Measurements from ENCODE around the gene PTMS.

The PTMS gene

GRCh38 chr12:6752921-6753771 lies 13.0 kb upstream of the PTMS start, which contains the start of gene MLF2:
Gene MLF2 (minus strand): TSS chr12:6753141. CDS start chr12:6752334, 807 bp downstream.
- DNase-seq, result peak; percentile 98

DNA sequence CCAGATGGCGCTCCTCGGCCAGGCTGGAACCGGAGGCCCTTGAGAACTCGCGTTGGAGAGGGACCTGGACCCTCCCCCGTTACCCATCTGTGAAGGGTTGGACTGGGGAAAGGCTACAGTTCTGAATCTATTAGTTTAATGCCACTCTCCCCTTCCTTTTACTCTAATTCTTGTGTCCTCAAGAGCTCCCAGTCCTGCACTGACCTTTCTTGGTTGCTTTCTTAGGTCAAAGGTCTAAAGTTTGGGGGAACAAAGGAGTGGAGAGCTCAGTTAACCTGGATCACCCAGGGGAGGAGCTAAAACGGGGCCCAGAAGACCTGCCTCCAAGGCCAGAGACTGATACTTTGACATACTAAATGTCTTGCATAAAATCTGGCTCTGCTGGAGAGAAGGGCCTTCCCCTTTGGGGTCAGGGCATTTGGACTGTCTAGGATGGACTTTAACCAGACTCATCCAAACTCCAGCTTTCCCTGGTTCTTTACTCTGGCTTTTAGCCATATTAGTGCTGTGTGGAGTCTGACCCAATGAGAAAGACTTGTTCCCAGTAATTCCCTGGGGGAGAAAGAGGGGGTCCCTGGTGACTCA lies 12.3 kb upstream of the PTMS start:
- no peak for DNase-seq

GRCh38 chr12:6754411-6754810 lies 11.8 kb upstream of the PTMS start:
- DNase-seq, result no peak

GRCh38 chr12:6757028-6757690 lies 9.0 kb upstream of the PTMS start:
- no peak for DNase-seq

- no peak for DNase-seq
These were observed 7.6 kb upstream of the PTMS start for GRCh38 chr12:6758506-6759095.

DNA sequence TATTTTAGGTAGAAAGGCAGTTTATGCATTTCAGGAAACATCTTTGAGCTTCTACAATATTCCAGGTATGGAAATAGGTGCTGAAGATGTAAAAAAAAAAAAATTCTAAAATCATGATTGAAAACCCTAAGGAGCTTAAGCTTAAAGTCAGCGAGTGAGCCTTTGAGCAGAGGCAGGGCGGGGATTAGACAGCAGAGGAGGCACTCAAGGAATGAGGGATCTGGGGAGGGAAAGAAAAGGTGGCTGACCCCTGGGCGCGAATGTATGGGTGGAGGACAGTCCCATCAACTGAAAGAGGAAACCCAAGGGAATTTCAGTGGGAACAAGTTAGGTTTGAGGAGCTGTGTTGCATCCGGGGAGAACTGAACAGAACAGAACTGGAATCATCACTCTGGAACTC lies 6.4 kb upstream of the PTMS start:
- DNase-seq, result no peak

- DNase-seq, result no peak
These were observed 2.8 kb upstream of the PTMS start for GRCh38 chr12:6763380-6763779.

- peak; percentile 53 for DNase-seq
These were observed 1.9 kb upstream of the PTMS start for GRCh38 chr12:6764011-6764828.

- no peak for DNase-seq
These were observed 1.0 kb upstream of the PTMS start for GRCh38 chr12:6765048-6765633.

DNA sequence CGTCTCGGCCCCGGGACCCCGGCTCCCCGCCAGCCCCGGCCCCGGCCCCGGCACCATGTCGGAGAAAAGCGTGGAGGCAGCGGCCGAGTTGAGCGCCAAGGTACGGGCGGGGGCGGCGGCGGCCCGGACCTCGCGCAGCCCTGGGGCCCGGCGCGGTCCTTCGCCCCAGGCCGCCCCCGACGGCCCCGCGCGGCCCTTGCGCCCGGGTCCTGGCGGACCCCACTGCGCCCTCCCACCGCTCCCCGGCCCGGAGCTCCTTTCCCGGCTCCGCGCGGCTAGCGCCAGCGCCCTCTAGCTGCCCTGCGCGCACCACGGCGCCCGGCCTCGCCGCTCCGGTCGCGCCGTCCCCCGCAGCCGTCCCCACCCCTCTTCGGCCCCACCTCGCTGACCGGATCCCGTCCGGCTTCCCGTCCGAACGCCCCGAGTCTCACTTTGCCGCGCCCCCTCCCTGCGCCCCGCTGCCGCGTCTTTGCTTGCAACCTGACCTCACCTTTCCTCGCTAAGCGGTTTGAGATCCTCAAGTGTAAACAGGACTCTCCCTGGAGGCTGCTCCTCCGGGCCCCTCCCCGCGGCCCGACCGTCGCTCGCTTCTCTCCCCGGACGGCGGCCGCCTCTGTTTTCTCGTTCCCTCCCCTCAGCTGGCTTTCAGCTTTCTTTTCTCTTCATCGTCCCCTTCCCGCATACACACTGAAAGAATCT lies 637 bp downstream of the PTMS start:
- peak; percentile 53 for DNase-seq

DNA sequence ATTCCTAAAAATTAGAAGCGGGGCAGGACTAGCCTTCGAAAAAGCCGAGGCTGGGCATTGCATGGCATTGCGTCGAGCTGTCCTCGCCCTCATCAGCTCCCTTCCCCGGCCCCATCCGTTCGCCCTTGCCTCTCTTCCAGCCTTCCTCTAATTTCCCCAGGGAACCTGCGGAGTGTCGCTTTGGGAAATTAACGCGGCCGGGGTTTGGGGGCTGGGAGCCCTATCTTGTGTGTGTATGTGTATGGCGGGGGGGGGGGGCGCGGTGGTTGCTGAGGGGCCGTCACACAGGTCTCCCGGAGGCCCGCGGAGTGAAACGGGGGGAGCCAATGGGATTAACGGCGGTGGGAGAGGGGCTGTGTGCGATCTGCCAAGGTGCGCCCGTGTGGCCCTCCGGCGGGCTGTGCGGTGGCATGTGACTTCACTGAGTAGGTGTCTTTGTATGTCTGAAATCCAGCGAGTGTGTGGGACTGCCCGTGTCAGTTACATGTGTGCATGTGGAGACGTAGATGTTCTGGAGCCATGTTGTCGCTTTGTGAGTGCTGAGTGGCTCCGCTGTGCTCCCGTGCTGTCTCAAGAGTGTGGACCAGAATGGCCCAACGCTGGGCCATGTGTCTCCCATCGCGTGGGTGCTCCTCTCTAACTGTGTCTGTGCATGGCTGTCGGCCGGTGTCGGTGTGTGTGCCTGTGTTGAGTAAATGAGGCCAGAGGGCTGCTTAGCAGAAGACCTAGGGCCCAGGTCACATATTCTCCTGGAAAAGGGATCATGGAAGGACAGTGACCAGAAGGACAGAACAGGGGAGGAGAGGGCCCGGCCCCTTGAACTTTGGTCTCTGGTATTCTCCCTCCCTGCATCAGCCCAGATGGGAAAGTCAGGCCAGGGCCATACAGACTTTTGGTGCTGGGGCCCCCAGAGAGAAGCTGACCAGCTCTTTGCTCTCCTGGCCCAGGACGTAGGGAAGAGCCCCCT lies 1.5 kb downstream of the PTMS start:
- no peak for DNase-seq

DNA sequence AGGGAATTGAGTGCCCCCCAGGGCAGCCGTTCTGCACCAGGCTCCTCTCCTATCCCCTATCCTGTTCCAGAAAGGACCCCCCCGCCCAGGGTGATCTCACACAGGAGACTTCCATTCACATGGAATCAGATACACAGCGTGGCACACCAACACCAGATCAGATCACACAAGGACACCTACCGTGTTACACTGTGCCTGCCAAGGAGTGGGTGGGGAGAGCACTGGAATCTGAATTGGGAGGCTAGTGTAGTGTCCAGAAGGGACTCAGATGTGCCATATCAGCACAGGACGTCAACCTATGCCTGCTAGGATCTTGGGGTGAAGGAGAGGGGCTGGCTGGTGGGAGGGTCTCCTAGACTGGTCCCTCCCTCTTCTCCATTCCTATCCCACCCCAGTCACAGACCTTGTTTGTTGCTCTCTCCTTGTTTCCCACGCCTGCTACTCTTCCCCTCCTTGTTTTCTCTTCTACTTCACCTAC lies 2.3 kb downstream of the PTMS start:
- no peak for DNase-seq

DNA sequence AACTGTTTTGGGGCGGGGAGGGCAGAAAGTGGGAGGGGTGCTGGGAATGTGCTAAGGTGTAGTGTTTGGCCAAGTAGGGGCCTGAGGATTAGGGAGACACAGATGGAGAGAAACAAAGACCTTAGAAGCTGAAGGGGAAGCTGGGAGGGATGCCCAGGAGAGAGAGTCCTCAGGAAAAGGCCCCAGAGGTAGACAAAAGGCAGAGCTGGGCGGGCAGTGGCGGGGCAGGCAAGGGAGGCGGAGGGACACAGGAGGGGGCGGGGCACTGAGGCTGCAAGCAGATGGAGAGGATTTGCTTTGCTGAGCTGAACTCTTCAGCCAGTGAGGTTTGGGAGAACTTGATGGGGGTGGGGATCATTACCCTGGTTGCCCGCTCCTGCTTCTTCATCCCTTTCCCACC lies 2.8 kb downstream of the PTMS start:
- no peak for DNase-seq

GRCh38 chr12:6769666-6770065 lies 3.5 kb downstream of the PTMS start:
- no peak for DNase-seq

DNA sequence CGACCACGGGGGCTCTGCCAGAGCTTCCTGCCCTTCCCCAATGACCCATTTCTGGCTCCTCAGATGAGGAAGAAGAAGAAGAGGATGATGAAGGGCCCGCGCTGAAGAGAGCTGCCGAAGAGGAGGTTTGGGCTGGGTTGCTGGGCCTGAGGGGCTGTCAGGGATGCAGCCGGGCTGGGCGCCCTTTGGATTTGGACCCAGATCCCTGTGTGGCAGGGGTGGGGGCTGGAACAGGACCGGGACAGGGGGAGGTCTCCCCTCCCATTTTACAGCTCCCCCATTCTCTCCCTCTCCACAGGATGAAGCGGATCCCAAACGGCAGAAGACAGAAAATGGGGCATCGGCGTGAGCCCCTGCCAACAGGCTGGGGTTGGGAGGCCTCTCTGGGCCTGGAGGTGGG lies 3.9 kb downstream of the PTMS start:
- no peak for DNase-seq

DNA sequence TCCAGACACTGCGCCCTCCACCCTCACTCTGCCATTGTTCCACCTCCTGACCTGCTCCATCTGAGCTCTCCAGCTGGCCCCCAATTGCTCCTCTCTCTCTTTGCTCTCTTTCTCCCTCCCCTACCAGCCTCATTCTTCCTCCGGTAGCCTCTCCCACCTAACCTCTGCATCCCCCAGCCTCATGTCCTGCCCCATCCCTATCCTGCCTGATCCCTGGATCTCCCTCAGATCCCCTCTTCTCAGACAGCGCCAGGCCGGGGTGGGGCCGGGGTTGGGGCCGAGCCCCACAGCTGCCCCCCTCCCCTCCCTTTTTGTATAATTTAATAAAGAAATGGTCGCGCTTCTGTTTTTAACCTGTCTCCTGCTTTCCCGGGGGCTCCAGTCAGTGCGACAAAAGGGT lies 4.4 kb downstream of the PTMS start:
- no peak for DNase-seq

DNA sequence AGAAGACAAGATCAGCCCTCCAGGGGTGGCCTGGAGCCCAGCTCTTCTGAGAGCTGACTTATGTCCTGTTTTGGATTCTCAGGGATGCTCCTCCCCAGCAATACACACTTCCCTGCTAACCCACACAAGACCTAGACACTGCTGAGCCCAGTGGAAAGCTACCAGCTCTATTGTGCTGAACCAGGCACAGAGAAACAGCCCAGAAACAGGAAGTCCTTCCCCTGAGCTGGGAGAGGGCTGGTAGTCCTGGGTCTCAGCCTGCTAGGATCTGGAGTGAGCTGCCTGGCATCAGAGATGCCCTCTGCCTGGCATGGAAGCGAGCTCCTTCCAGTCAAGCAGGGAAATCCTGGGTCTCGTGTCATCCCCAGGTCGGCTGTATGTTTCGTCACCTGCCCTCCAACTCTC lies 4.9 kb downstream of the PTMS start:
- no peak for DNase-seq

DNA sequence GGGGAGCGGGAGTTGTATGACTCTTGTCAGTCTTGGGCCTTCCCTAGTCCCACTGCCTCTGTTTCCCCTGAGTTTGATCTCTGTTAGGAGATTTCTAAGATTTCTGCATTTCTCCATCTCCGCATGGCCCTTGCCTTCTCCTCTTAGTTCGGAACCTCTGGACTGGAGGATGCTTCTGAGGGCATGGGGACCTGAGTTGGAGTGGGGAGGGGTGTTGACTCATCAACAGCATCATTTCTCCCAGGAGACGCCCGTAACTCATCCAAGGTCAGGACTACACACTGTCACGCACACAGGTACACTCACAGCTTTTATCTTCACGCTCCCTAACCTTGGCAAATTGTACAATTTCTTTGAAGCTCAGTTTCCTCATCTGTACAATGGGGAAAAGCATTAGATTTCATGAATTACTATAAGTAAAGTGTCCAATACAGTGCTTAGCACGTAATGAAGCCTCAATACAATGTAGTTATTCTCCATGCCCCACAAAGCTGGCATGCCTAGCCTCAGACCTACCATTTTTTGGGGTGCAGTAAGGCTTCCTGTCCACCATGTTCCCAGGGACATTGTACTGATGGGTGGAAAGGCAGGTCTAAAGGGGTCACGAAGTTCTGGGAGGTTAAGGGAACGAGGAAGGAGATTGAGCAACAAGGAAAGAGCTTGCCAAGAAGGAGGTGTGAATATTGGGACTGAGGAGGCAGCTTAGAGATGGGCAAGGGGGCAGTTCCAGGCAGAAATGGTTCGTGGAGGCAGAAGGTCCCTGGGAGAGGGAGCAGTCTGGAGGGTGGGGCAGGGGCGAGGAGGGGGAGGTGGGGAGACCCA lies 5.6 kb downstream of the PTMS start:
- DNase-seq, result no peak

DNA sequence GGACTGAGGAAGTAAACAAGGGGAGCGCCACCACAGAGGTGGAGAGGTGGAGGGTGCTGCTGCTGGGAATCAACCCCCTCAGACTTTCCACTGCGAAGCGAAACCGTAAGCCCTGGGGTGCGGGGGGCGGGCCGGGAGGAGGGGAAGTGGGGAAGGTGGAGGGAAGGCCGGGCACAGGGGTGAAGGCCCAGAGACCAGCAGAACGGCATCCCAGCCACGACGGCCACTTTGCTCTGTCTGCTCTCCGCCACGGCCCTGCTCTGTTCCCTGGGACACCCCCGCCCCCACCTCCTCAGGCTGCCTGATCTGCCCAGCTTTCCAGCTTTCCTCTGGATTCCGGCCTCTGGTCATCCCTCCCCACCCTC lies 6.2 kb downstream of the PTMS start, which contains the start of gene LAG3:
Gene LAG3, plus strand, starts transcription at position 190 of the 365 bp plus-strand sequence. CDS start 333 bp downstream, outside the sequence.
- peak; percentile 55 for DNase-seq

Data from stimulated activated CD4-positive, alpha-beta T cell treated with anti-CD3 and anti-CD28 coated beads, Interleukin-4, amount 100 ng/mL, for 24 hours (primary cell).